ENCODE data around the gene CCL14. TPM values are rescaled to one million over a fixed set of nuclear protein-coding genes. Genes with fewer than 3 reads are reported as not detected.
"Not testable (repeated sequence)": the region's sequence is repeated elsewhere in the genome, so short reads cannot be mapped to it uniquely, and the experiment has no call there.

CCL14 gene
- polyA plus RNA-seq, 1 donor from 2014 or later, result not detected

DNA sequence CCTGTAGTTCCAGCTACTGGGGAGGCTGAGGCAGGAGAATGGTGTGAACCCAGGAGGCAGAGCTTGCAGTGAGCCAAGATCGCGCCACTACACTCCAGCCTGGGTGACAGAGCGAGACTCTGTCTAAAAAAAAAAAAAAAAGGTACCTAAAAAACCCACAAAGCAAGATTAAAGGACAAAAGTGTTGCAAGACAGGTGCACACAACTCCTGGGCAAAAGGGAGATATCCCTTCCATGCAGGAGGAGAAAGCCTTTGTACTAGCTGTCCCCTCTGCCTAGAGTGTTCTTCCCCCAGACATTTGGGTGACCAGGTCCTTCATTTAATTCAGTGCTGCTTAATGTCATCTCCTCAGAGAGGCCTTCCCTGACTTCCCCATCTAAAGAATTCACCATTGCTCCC is 48.0 kb downstream of the CCL14 start:
- H3K36me3 Mint-ChIP-seq, H3K9me3 Mint-ChIP-seq, H3K4me1 Mint-ChIP-seq, H3K27ac Mint-ChIP-seq, H3K4me3 Mint-ChIP-seq, H3K27me3 Mint-ChIP-seq: not testable (repeated sequence)

GRCh38 chr17:35936063-35936462 is 50.5 kb downstream of the CCL14 start:
- Mint-ChIP-seq H3K27me3 (peaks cover 4% of the 10 kb centered on the region), H3K27ac (no peak overlapping the region), H3K9me3 (no peaks in the 10 kb centered on the region), H3K4me3 (no peak overlapping the region), H3K4me1 (no peaks in the 10 kb centered on the region), H3K36me3 (no peaks in the 10 kb centered on the region)

DNA sequence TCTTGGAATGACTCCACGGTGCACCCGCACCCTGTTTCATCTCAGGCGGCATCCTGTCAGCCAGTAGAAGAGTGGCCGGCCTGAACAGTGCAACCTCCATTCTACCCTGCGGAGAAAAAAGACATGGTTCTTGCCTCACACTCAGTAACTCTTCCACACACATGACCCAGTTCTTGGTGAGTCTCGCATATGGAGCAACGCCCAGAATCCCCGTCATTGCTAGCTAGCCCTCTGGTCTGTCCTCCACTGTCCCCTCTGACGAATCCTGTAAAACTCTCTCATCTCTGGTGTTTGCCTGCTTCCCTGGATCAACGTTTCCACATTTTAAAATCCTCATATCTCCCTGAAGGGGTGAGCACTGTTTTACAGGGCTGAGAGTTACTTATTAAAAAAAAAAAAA is 51.8 kb downstream of the CCL14 start:
- Mint-ChIP-seq H3K4me1 (peaks cover 5 to 6% (median 6%) of the 10 kb centered on the region in 3 donors), H3K4me3 (no peak overlapping the region), H3K36me3 (no peaks in the 10 kb centered on the region), H3K27me3 (peaks cover 4% of the 10 kb centered on the region), H3K9me3 (no peaks in the 10 kb centered on the region), H3K27ac (no peak overlapping the region)

Other genes starting within 250 kb of the CCL14 start
- not detected for gene GAS2L2, start 233.5 kb downstream of the CCL14 start, polyA plus RNA-seq
- gene C17orf50, start 225.8 kb downstream of the CCL14 start, polyA plus RNA-seq, result not detected
- gene MMP28, start 191.1 kb downstream of the CCL14 start, polyA plus RNA-seq, result 0.49 TPM
- gene TAF15, start 177.2 kb downstream of the CCL14 start, polyA plus RNA-seq, result 17.0 TPM
- gene HEATR9, start 117.8 kb downstream of the CCL14 start, polyA plus RNA-seq, result not detected
- 66.3 TPM for gene CCL5, start 106.4 kb downstream of the CCL14 start, polyA plus RNA-seq
- gene RDM1, start 56.0 kb downstream of the CCL14 start, polyA plus RNA-seq, result not detected
- gene LYZL6, start 43.0 kb downstream of the CCL14 start, polyA plus RNA-seq, result not detected
- not detected for gene CCL16, start 5.2 kb downstream of the CCL14 start, polyA plus RNA-seq
- not detected for gene CCL15, start 14.8 kb upstream of the CCL14 start, polyA plus RNA-seq
- not detected for gene CCL23, start 31.2 kb upstream of the CCL14 start, polyA plus RNA-seq
- not detected for gene CCL18, start 77.5 kb upstream of the CCL14 start, polyA plus RNA-seq
- gene CCL3, start 103.4 kb upstream of the CCL14 start, polyA plus RNA-seq, result 1.2 TPM
- 8.4 TPM for gene CCL4, start 117.1 kb upstream of the CCL14 start, polyA plus RNA-seq
- gene TBC1D3B, start 189.9 kb upstream of the CCL14 start, polyA plus RNA-seq, result 0.84 TPM
- gene CCL3L1, start 210.0 kb upstream of the CCL14 start, polyA plus RNA-seq, result 0.53 TPM
- gene CCL4L2, start 224.3 kb upstream of the CCL14 start, polyA plus RNA-seq, result not detected